Stimulated activated CD4-positive, alpha-beta T cell treated with anti-CD3 and anti-CD28 coated beads, Interleukin-2, amount 100 ng/mL, for 24 hours (primary cell): ENCODE measurements around the gene KPNB1.
A peak's percentile ranks its signal among the peaks of the same experiment; 100 is the strongest.

ENCODE experiments used
- DNase-seq, 2 donors: peaks; one replicate each; pipeline ENCODE4 v3.0.0-alpha.2; 2020

The KPNB1 gene

GRCh38 chr17:47638903-47639302 lies 10.8 kb upstream of the KPNB1 start:
- no peak for DNase-seq

DNA sequence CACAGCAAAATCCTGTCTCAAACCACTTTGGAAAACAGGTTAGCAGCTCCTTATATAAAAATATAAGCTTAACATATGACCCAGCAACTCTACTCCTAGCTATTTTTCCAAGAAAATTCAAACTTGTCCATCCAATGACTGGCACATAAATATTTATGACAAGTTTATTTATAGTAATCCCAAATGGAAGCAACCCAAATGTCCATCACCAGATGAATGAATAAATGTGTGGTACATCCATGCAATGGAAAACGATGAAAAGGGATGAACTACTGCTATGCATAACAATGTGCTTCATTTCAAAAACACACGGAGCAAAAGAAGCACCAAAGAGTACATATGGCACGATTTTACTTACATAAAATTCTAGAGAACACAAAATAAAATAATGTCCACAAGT lies 9.6 kb upstream of the KPNB1 start:
- no peak for DNase-seq

GRCh38 chr17:47641202-47641601 lies 8.5 kb upstream of the KPNB1 start:
- DNase-seq = no peak

GRCh38 chr17:47643116-47643515 lies 6.6 kb upstream of the KPNB1 start:
- DNase-seq = no peak

DNA sequence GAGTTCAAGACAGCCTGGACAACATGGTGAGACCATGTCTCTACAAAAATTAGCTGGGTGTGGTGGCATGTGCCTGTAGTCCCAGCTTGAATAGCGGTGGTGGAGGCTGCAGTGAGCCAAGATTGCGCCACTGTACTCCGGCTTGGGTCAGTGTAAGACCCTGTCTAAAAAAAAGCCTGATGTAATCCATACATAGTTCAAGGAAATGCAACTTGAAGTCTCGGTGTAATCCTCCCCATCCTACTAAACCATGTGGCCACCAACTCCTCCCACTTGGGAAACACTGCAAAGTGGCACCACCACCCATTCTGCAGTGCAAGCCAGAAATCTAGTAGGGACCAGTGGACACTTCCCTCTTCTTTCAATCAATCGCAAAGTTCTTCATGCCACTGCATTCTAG lies 5.4 kb upstream of the KPNB1 start:
- no peak for DNase-seq

GRCh38 chr17:47649972-47650524 lies 329 bp downstream of the KPNB1 start:
- peak in 1 of 2 donors; percentile 64 for DNase-seq

DNA sequence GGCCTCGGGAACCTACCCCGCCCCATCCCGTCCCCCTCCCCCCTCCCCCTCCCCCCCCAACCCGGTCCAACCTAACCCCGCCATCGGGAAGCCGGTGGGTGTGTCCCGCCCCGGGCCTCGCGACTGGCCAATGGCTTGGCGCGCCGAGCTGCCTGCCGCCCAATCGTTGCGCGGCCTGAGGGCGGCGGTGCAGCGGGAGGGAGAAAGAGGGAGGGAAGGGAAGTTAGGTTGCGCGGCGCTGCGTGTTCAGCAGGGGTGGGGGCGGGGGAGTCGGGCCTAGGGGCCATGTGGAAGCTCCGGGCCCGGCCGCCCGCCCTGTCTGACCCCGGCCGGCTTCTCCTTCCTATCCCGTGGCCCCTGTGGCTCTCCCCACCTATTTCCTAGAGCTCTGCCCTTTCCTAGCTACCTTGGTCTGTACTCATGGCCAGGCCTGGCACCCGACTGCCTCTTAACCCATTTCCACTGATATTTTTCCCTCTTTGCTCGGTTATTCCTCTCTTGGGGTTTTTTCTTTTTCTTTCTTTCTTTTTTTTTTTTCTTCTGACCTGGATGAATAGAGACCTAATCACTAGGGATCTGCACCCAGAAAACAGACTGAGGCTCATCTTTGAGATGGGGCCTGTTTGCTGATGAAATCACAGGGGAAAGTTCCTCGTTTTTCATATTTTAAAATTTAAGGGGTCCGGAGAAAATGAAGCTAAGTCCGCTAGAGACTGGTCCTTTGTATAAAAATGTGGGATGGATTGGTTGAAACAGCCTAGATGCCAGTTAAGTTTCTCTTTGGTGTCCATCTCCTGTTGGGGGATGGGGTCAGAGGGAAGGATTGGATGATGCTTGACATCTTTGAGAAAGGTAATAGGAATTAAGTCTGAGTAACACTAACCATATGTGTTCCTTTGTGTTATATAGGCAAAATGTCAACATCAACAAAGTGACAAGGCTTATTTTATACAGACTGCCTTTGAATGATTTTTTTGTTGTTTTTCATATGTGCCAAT lies 1.1 kb downstream of the KPNB1 start:
- peak; percentile 95 to 96 for DNase-seq

GRCh38 chr17:47651704-47652103 lies 2.0 kb downstream of the KPNB1 start:
- DNase-seq = no peak

- no peak for DNase-seq
Measured at GRCh38 chr17:47652570-47652969, 2.9 kb downstream of the KPNB1 start.

GRCh38 chr17:47653442-47653841 lies 3.7 kb downstream of the KPNB1 start:
- no peak for DNase-seq

GRCh38 chr17:47654991-47655390 lies 5.3 kb downstream of the KPNB1 start:
- DNase-seq = no peak

GRCh38 chr17:47660064-47660492 lies 10.4 kb downstream of the KPNB1 start:
- no peak for DNase-seq

DNA sequence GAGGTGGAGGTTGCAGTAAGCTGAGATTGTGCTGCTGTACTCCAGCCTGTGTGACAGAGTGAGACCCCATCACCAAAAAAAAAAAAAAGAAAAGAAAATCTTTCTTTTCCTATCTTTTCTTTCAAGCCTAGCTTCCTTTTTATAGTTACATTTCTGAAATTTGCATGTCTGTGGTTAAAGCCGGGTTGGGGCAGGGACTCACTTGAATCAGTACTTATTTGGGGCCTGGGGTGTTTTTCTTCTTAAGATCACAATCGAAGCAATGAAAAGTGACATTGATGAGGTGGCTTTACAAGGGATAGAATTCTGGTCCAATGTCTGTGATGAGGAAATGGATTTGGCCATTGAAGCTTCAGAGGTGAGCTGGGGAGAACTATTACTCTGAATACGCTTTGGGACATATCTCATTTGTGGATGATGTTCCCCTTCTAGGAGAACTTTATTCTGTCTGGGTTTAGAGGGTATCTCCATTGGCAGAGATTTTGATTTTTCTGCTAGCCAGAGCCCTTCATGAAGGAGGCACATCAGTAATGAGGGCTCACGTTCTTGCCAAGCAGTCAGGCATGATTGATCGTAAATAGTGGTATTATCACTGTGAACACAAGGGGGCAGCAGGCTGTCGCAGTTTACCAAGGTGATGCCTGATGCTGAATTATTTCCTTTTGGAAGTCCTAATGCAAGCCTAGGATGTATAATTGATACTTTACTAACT lies 14.3 kb downstream of the KPNB1 start:
- peak; percentile 60 to 68 for DNase-seq

DNA sequence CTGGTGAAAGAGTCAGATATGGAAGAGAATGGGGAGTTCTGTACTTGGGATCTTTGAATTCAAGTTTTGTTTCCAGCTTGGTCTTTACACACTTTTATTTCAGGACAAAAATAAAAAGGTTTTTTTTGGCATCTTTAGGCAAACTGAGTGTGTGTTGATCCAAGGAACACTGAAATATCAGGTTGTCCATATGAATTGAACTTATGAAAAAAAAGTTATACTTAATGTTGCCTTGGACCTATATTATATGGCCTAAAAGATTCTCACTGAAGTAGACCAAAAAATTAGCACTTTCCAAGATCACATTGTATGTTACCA lies 14.9 kb downstream of the KPNB1 start:
- no peak for DNase-seq

DNA sequence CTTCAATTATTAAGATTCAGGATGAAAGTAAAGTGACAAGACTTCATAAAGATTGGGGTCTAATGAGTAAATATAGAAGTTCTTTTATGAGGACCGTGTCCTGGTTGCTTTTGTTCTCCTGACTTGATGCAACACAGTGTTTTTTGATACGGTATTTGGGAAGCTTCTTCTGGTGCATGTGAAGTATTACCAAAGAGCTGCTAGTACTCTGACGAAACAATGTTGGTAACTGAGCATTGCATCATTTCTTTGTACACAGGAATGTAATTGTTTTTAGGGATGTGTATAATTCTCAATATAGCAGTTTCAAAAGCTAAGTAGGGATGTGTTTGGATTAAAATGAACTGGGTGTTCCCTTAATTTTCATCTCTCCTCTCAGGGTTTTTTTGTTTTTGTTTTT lies 15.9 kb downstream of the KPNB1 start:
- DNase-seq = no peak

DNA sequence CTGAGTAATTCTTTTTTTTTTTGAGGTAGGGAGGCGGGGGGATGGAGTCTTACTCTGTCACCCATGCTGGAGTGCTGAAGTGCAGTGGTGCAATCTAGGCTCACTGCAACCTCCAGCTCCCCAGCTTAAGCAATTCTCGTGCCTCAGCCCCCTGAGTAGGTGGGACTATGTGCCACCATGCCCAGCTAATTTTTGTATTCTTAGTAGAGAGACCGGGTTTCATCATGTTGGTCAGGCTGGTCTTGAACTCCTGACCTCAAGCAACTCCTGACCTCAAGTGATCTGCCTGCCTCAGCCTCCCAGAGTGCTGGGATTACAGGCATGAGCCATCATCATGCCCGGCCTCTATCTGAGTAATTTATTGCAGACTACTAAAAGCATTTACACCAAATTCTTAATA lies 19.4 kb downstream of the KPNB1 start:
- no peak for DNase-seq

GRCh38 chr17:47670064-47670463 lies 20.3 kb downstream of the KPNB1 start:
- DNase-seq = no peak

GRCh38 chr17:47674499-47674898 lies 24.8 kb downstream of the KPNB1 start:
- DNase-seq = no peak

DNA sequence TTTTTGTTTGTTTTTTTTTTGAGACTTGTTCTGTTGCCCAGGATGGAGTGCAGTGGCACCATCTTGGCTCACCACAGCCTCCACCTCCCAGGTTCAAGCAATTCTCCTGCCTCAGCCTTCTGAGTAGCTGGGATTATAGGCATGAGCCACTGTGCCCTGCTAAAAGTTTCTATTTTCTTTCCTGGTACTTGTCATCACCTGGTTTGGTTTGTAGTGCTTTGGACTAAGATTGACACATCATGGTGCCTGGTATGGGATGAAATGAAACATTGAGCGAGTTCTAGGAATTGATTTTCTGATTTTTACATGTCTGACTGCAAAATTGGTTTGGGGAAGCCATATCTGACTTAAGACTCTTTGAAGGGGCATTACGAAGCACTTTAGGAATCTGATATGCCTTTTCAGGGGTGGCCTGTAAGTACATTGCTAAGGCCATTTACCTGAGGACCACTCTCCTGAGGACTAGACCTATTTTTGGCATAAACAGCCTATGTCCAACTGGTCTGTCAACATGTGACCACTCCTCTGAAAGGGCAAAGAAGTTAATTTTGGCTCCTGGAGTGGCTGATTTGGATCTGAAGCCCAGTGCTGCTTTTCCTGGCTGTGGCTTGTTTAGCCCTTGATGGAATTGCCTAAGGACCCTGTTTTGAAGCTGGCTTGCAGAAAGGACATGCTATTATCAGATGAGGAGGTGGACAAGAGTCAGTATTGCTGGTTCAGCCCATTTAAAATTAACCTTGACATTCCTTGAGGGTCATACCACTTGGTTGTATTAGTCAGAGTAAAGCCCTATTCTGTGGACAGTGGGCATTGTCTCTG lies 25.9 kb downstream of the KPNB1 start:
- DNase-seq = no peak

DNA sequence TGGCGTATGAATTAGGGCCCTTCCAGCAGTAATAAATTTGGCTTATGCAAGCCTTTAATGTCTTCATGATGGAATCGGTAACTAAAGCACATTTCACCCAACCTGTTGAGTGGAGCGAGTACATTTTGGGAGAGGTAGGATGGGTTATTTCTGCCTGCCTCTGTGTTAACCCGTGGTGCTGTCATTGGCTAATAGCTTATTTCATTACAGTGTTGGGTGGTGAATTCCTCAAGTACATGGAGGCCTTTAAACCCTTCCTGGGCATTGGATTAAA lies 26.4 kb downstream of the KPNB1 start:
- no peak for DNase-seq

- DNase-seq = no peak
Measured at GRCh38 chr17:47676510-47677165, 26.9 kb downstream of the KPNB1 start.

DNA sequence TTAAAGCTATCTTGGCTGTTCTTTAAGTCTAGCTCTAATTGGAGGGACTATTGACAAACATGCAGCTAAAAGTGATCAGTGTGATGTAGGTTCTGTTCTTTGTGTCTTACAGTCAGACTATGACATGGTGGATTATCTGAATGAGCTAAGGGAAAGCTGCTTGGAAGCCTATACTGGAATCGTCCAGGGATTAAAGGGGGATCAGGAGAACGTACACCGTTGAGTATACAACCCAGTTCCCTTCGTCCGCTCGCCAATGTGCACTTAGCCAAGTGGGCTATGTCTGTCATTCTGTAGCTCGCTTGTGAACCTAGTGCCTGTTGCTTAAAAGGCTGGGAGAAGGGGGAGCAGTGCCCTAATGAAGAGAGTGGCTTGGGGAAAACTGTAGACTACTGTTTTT lies 28.5 kb downstream of the KPNB1 start:
- DNase-seq = no peak

GRCh38 chr17:47682138-47682537 lies 32.4 kb downstream of the KPNB1 start:
- no peak for DNase-seq
